Breast epithelium (tissue), 3 donors: ENCODE data around the gene WDPCP.

ENCODE experiments used
- CTCF ChIP-seq, 3 donors: fragments of 450-650 bp; IDR thresholded peaks; one replicate each; pipeline ENCODE4 v1.5.1; 2016 to 2017; ENCODE audit warnings: antibody characterized with exemption in 3 of 3, mild to moderate bottlenecking in 3 of 3, moderate library complexity in 3 of 3
- POLR2AphosphoS5 ChIP-seq, 3 donors: sonication (generic); formaldehyde crosslinking; IDR thresholded peaks; one replicate each; pipeline ENCODE4 v1.6.1; 2017; ENCODE audit warnings: antibody characterized with exemption in 3 of 3

GRCh38 chr2:63101954-63102353 lies 486.3 kb downstream of the WDPCP start:
- TF ChIP-seq POLR2AphosphoS5 (IDR thresholded peaks at IDR 0.05) (no peak), CTCF (IDR thresholded peaks at IDR 0.05) (no peak)
